HL-60 (cell line): ENCODE results near the gene CHCHD6.

Source experiments
- CTCF ChIP-seq: IDR thresholded peaks from one replicate; pipeline ENCODE4 v1.5.1; 2011; ENCODE audit warnings: low read length, control low read depth, inconsistent platforms; ENCODE audit not compliant: insufficient read depth
- POLR2AphosphoS5 ChIP-seq: IDR thresholded peaks from 2 replicates; pipeline ENCODE4 v1.6.1; 2012; ENCODE audit warnings: low read depth

DNA sequence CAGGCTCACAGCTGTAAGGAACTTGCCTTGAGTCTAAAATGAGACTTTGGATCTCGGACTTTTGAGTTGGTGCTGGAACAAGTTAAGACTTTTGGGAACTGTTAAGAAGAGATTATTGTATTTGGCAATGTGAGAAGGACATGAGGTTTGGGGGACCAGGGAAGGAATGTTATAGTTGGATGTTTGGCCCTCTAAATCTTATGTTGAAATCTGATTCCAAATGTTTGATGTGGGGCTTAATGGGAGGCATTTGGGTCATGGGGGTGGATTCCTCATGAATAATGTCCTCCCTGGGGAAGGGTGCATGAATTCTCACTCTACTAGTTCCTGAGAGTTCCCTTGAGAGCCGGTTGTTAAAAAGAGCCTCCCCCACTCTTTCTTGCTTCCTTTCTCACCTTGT is 18.5 kb upstream of the CHCHD6 start:
- TF ChIP-seq POLR2AphosphoS5, result no peak
- no peak for TF ChIP-seq CTCF
